Vagina (tissue), 2 donors: ENCODE data around the gene SLC19A1.

Experiments used
- CTCF ChIP-seq, 3 experiments: fragments of 450-650 bp in 2 of 3; fragments of 200-600 bp in 1 of 3; sonication (generic) in 1 of 3; IDR thresholded peaks; one replicate each; pipeline ENCODE4 v1.5.1; 2017 to 2019; ENCODE audit warnings: antibody characterized with exemption in 3 of 3, mild to moderate bottlenecking in 2 of 3, moderate library complexity in 2 of 3
- POLR2A ChIP-seq, 2 donors: fragments of 450-650 bp; IDR thresholded peaks; one replicate each; pipeline ENCODE4 v1.6.1; 2017; ENCODE audit warnings: antibody characterized with exemption in 2 of 2, mild to moderate bottlenecking in 2 of 2, moderate library complexity in 2 of 2

- TF ChIP-seq CTCF (IDR thresholded peaks at IDR 0.05) (no peak), POLR2A (IDR thresholded peaks at IDR 0.05) (no peak)
These were observed 48.0 kb upstream of the SLC19A1 start for GRCh38 chr21:45590246-45590725.
